Measurements from ENCODE around the gene ZNF552. TPM values are rescaled to one million over a fixed set of nuclear protein-coding genes. Genes with fewer than 3 reads are reported as not detected.

The ZNF552 gene
- total and polyA plus RNA-seq, 2 of the 13 experiments (the other 11 are each of a cell fraction or from before 2014, with no cell fraction given), result 8.1 to 16.6 TPM

DNA sequence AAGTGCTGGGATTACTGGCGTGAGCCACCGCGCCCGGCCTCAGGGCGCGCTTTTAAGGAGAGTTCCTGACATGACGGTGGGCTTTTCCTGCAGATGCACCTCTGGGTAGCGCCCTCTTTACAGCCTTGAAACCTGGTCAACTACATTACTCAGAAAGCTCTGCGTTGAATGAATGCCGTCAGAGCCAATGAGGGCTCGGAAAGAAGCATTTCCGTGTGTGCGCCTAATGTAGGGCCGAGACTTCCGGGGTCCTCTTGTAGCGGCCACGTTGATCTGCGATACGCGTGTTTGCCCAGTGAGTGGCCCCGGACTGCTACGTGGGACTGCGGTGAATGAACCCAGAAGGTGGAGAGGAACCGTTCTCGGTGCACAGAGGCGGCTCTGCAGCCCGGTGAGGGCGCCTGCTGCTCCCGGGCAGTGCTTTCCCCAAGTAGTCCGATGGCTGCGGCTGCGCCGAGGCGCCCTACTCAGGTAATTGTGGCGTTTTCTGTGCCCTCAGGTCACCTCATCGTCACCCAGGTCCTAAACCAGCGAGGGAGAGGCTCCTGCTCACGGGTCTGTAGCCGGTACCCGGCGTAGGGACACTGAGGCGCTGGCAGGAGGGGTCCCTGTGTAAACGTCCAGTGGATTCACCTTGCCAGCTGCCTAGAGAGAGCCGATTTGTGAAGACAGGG lies 4.9 kb upstream of the ZNF552 start (continued):
- TF ChIP-seq, protein P1, sequence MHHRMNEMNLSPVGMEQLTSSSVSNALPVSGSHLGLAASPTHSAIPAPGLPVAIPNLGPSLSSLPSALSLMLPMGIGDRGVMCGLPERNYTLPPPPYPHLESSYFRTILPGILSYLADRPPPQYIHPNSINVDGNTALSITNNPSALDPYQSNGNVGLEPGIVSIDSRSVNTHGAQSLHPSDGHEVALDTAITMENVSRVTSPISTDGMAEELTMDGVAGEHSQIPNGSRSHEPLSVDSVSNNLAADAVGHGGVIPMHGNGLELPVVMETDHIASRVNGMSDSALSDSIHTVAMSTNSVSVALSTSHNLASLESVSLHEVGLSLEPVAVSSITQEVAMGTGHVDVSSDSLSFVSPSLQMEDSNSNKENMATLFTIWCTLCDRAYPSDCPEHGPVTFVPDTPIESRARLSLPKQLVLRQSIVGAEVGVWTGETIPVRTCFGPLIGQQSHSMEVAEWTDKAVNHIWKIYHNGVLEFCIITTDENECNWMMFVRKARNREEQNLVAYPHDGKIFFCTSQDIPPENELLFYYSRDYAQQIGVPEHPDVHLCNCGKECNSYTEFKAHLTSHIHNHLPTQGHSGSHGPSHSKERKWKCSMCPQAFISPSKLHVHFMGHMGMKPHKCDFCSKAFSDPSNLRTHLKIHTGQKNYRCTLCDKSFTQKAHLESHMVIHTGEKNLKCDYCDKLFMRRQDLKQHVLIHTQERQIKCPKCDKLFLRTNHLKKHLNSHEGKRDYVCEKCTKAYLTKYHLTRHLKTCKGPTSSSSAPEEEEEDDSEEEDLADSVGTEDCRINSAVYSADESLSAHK (CRISPR knock-in tag; IDR thresholded peaks at IDR 0.05; ENCODE audit: borderline replicate concordance), result no peak
- TF ChIP-seq KLF9 (CRISPR knock-in tag; IDR thresholded peaks at IDR 0.05; ENCODE audit: low read depth) (no peak), ADNP (CRISPR knock-in tag; IDR thresholded peaks at IDR 0.05) (peak; percentile 23; the same call in 1 of the 2 replicates), NFKBIZ (CRISPR knock-in tag; IDR thresholded peaks at IDR 0.05) (0 out of 2 replicates have a peak, but pooled peaks have one; percentile 31), TOE1 (CRISPR knock-in tag; IDR thresholded peaks at IDR 0.05) (peak; percentile 48; the same call in 1 of the 2 replicates), ZNF674 (CRISPR knock-in tag; IDR thresholded peaks at IDR 0.05; ENCODE audit: low read depth) (no peak), MYC (CRISPR knock-in tag; IDR thresholded peaks at IDR 0.05; ENCODE audit: borderline replicate concordance) (peak; percentile 97), SRF (IDR thresholded peaks at IDR 0.05; ENCODE audit: low read depth, low read length) (no peak), ZNF460 (CRISPR knock-in tag; IDR thresholded peaks at IDR 0.05; ENCODE audit: borderline replicate concordance) (no peak; the same call in 1 of the 2 replicates), ZNF629 (CRISPR knock-in tag; conservative IDR thresholded peaks at IDR 0.05) (no peak), ZSCAN30 (CRISPR knock-in tag; IDR thresholded peaks at IDR 0.05) (no peak), NFATC3 (CRISPR knock-in tag; IDR thresholded peaks at IDR 0.05) (no peak), NFYB (CRISPR knock-in tag; IDR thresholded peaks at IDR 0.05) (peak; percentile 90), PRPF4 (IDR thresholded peaks at IDR 0.05; ENCODE audit: low read depth, low read length, poor library complexity, severe bottlenecking) (no peak), TCF7L2 (IDR thresholded peaks at IDR 0.05; ENCODE audit: low read depth, low read length) (no peak), NFRKB (IDR thresholded peaks at IDR 0.05) (no peak), ZNF451 (CRISPR knock-in tag; IDR thresholded peaks at IDR 0.05) (no peak), BRCA1 (CRISPR knock-in tag; IDR thresholded peaks at IDR 0.05) (0 out of 2 replicates have a peak, but pooled peaks have one; percentile 37), U2AF1 (optimal IDR thresholded peaks at IDR 0.05; ENCODE audit: low read depth, low read length) (no peak), TSC22D2 (CRISPR knock-in tag; IDR thresholded peaks at IDR 0.05; ENCODE audit: borderline replicate concordance) (peak; percentile 40; the same call in 1 of the 2 replicates), HOXA9 (CRISPR knock-in tag; IDR thresholded peaks at IDR 0.05; ENCODE audit: borderline replicate concordance) (no peak), KLF16 (CRISPR knock-in tag; IDR thresholded peaks at IDR 0.05) (peak in 1 of 2 experiments; percentile 81; a peak in 2 of 4 replicates)
- TF ChIP-seq, protein P2, sequence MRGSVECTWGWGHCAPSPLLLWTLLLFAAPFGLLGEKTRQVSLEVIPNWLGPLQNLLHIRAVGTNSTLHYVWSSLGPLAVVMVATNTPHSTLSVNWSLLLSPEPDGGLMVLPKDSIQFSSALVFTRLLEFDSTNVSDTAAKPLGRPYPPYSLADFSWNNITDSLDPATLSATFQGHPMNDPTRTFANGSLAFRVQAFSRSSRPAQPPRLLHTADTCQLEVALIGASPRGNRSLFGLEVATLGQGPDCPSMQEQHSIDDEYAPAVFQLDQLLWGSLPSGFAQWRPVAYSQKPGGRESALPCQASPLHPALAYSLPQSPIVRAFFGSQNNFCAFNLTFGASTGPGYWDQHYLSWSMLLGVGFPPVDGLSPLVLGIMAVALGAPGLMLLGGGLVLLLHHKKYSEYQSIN (CRISPR knock-in tag; IDR thresholded peaks at IDR 0.05; ENCODE audit: borderline replicate concordance), result no peak
- TF ChIP-seq, protein P3, sequence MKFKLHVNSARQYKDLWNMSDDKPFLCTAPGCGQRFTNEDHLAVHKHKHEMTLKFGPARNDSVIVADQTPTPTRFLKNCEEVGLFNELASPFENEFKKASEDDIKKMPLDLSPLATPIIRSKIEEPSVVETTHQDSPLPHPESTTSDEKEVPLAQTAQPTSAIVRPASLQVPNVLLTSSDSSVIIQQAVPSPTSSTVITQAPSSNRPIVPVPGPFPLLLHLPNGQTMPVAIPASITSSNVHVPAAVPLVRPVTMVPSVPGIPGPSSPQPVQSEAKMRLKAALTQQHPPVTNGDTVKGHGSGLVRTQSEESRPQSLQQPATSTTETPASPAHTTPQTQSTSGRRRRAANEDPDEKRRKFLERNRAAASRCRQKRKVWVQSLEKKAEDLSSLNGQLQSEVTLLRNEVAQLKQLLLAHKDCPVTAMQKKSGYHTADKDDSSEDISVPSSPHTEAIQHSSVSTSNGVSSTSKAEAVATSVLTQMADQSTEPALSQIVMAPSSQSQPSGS (CRISPR knock-in tag; IDR thresholded peaks at IDR 0.05), result 0 out of 2 replicates have a peak, but pooled peaks have one; percentile 32
- TF ChIP-seq, protein P4, sequence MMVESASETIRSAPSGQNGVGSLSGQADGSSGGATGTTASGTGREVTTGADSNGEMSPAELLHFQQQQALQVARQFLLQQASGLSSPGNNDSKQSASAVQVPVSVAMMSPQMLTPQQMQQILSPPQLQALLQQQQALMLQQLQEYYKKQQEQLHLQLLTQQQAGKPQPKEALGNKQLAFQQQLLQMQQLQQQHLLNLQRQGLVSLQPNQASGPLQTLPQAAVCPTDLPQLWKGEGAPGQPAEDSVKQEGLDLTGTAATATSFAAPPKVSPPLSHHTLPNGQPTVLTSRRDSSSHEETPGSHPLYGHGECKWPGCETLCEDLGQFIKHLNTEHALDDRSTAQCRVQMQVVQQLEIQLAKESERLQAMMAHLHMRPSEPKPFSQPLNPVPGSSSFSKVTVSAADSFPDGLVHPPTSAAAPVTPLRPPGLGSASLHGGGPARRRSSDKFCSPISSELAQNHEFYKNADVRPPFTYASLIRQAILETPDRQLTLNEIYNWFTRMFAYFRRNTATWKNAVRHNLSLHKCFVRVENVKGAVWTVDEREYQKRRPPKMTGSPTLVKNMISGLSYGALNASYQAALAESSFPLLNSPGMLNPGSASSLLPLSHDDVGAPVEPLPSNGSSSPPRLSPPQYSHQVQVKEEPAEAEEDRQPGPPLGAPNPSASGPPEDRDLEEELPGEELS (CRISPR knock-in tag; IDR thresholded peaks at IDR 0.05), result peak; percentile 48
